GM10248 (cell line): ENCODE measurements around the gene FAM149B1.

Experiments
- CTCF ChIA-PET: fragments of 300-600 bp; sonication (Branson Sonifier 250); formaldehyde crosslinking; extraction: SDS; loops from one replicate; lab custom pipeline; 2021; ENCODE audit warnings: antibody characterized with exemption; lab: Yijun Ruan, JAX
- POLR2A ChIA-PET: fragments of 350-650 bp; sonication (Branson Sonifier 250); formaldehyde crosslinking; extraction: SDS; loops from one replicate; lab custom pipeline; 2020; ENCODE audit warnings: antibody characterized with exemption; lab: Yijun Ruan, JAX
- DNase-seq: peaks from one replicate; pipeline ENCODE4 v3.0.0; 2012; ENCODE audit errors: extremely low spot score
- TF ChIP-seq, protein P1 (sequence below): IDR thresholded peaks from 2 replicates; pipeline ENCODE4 v1.5.1; 2012; ENCODE audit warnings: mild to moderate bottlenecking, low read depth; ENCODE audit errors: extremely low read depth, missing control alignments, control extremely low read depth

FAM149B1 gene

DNA sequence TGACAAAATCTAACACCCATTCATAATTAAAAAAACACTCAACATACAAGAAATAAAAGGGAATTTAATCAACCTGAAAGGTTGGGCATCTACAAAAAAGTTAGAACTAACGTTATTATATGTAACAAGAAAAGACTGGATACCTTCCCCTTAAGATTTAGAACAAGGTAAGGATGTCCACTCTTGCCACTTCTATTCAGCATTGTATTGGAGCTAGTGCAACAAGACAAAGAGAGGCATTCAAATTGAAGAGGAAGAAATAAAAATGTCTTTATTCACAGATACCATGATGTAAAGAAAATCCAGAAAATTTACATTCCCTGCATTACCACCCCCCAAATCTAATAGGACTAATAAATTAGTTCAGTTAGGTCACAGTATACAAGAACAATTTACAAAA lies 18.3 kb downstream of the FAM149B1 start:
- TF ChIP-seq, protein P1, sequence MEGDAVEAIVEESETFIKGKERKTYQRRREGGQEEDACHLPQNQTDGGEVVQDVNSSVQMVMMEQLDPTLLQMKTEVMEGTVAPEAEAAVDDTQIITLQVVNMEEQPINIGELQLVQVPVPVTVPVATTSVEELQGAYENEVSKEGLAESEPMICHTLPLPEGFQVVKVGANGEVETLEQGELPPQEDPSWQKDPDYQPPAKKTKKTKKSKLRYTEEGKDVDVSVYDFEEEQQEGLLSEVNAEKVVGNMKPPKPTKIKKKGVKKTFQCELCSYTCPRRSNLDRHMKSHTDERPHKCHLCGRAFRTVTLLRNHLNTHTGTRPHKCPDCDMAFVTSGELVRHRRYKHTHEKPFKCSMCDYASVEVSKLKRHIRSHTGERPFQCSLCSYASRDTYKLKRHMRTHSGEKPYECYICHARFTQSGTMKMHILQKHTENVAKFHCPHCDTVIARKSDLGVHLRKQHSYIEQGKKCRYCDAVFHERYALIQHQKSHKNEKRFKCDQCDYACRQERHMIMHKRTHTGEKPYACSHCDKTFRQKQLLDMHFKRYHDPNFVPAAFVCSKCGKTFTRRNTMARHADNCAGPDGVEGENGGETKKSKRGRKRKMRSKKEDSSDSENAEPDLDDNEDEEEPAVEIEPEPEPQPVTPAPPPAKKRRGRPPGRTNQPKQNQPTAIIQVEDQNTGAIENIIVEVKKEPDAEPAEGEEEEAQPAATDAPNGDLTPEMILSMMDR: no peak
- CTCF ChIA-PET: no interaction called here
- POLR2A ChIA-PET: no interaction called here
- no peak for DNase-seq

GRCh38 chr10:73190188-73190587 lies 22.3 kb downstream of the FAM149B1 start:
- no peak for DNase-seq
- ChIA-PET POLR2A (no interaction called here), CTCF (no interaction called here)
- TF ChIP-seq, protein P1: no peak

DNA sequence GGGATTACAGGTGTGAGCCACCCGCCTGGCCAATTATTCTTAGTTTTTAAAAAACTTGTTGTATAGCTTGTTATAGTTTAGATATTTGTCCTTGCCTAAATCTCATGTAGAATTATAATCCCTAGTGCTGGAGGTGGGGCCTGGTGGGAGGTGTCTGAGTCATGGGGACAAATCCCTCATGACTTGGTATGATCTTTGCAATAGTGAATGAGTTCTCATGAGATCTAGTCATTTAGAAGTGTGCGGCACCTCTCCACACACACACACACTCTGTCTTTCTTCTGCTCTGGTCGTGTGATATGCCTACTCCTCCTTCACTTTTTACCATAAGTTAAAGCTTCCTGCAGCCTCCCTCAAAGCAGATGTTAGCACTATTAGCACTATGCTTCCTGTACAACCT lies 37.2 kb downstream of the FAM149B1 start:
- TF ChIP-seq, protein P1: no peak
- ChIA-PET POLR2A (no interaction called here), CTCF (interaction anchor here (1.5 to 1.8 kb wide), 2 partner anchors 11 to 13 kb away, joined by 5 read pairs; no protein-coding TSS in a partner anchor)
- no peak for DNase-seq

DNA sequence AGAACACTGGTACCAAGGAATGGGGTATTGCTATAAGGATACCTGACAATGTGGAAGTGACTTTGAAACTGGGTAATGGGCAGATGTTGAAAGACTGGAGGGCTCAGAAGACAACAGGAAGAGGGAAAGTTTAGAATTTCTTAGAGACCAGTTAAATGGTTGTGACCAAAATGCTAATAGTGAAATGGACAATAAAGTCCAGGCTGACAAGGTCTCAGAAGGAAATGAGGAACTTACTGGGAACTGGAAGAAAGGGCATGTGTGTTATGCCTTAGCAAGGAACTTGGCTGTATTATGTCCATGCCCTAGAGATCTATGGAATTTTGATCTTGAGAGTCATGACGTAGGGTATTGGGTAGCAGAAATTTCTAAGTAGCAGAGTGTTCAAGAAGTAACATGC lies 38.0 kb downstream of the FAM149B1 start:
- ChIA-PET POLR2A (no interaction called here), CTCF (interaction anchor here (1.0 to 1.8 kb wide), 3 partner anchors 8 to 13 kb away, joined by 3 to 5 read pairs (median 4); no protein-coding TSS in a partner anchor)
- DNase-seq: no peak
- TF ChIP-seq, protein P1: no peak

DNA sequence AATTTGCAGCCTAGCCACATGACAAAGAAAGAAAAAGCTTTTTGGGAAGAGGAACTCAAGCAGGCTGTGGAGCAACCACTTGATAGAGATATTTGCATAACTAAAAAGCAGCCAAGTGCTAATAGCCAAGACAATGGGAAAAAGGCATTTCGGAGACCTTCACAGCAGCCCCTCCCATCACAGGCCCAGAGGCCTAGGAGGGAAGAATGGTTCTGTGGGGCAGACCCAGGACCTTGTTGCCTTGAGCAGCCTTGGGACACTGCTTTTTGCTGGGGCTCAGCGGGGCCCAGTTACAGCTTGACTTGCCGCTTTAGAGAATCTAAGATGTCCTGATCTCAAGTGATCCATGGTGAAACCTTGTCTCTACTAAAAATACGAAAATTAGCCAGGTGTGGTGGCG lies 38.5 kb downstream of the FAM149B1 start:
- ChIA-PET POLR2A (no interaction called here), CTCF (interaction anchor here (1.0 to 1.8 kb wide), 3 partner anchors 9 to 14 kb away, joined by 3 to 5 read pairs (median 4); no protein-coding TSS in a partner anchor)
- no peak for DNase-seq
- TF ChIP-seq, protein P1: no peak

GRCh38 chr10:73207883-73208282 lies 40.0 kb downstream of the FAM149B1 start:
- POLR2A ChIA-PET: no interaction called here
- TF ChIP-seq, protein P1: no peak
- no peak for DNase-seq
- CTCF ChIA-PET: interaction anchor here (1.0 to 1.1 kb wide), 2 partner anchors 14 to 111 kb away, joined by 3 to 4 read pairs; partner anchors contain the start of gene P4HA1

DNA sequence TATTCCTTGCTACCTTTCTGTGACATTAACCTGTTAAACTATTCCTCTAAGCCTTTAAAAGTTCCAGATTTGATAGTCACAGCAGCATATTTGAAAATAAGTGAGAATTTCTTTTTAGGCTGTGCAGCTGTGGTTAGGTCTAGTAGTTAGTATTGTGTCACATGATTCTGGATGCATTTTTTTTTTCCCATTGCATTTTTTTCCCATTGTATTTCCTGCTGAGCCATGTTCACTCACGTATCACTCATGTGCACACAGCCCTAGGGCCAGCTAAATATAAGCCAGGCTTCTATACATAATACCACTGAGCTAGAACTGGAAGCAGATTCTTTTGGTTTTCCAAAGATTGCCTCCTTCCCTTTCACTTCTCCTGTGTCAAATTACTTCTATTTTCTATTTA lies 41.8 kb downstream of the FAM149B1 start:
- TF ChIP-seq, protein P1: no peak
- CTCF ChIA-PET: no interaction called here
- POLR2A ChIA-PET: no interaction called here
- DNase-seq: no peak
